Fibroblast of mammary gland (primary cell): ENCODE results near the gene CRADD.
"Not testable (repeated sequence)": the region's sequence is repeated elsewhere in the genome, so short reads cannot be mapped to it uniquely, and the experiment has no call there.

ENCODE experiments used
- DNase-seq: peaks from one replicate; pipeline ENCODE4 v3.0.0-alpha.2; 2010; ENCODE audit warnings: low read depth
- H3K4me3 ChIP-seq: 2 replicates; pipeline ENCODE4 v1.5.1; 2011; ENCODE audit warnings: low read depth, mild to moderate bottlenecking, low read length, moderate library complexity; ENCODE audit not compliant: control insufficient read depth
- TF ChIP-seq, protein P1 (sequence below): conservative IDR thresholded peaks from 2 replicates; pipeline ENCODE4 v1.5.1; 2011; ENCODE audit warnings: low read depth, low read length, inconsistent platforms; ENCODE audit not compliant: control insufficient read depth, insufficient read depth

CRADD gene

DNA sequence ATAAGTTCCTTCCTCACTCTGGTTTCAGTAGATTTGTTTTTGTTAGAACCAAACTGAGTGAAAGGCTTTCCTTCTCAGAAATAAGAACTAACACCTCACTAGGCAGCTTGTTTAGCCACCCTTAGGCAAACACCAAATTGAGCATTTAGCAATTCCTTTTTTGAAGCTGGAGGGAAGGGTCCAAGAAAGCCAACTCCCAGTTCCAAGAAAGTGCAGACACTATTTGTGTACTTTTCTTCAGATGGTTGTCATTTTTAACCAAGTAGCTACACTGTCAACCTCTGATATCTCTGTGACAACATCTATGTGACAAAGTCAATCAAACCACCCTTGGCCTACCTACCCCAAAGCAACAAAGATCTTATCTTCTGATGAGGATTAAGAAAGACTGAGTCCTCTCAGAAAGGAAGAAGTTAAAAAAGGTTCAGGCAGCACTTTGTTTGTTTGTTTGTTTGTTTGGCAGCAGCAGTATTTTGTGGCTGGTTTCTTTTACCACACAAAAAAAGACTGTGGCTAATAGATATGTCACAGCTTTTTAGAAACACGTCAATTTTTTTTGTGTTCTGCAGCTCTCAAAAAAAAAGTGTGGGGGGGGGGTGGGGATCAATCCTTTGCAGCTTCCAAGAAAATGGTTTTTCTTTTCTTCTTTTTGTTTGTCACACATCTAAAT is 203.8 kb downstream of the CRADD start:
- TF ChIP-seq, protein P1, sequence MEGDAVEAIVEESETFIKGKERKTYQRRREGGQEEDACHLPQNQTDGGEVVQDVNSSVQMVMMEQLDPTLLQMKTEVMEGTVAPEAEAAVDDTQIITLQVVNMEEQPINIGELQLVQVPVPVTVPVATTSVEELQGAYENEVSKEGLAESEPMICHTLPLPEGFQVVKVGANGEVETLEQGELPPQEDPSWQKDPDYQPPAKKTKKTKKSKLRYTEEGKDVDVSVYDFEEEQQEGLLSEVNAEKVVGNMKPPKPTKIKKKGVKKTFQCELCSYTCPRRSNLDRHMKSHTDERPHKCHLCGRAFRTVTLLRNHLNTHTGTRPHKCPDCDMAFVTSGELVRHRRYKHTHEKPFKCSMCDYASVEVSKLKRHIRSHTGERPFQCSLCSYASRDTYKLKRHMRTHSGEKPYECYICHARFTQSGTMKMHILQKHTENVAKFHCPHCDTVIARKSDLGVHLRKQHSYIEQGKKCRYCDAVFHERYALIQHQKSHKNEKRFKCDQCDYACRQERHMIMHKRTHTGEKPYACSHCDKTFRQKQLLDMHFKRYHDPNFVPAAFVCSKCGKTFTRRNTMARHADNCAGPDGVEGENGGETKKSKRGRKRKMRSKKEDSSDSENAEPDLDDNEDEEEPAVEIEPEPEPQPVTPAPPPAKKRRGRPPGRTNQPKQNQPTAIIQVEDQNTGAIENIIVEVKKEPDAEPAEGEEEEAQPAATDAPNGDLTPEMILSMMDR: no peak
- no peak overlapping the region for H3K4me3 ChIP-seq
- DNase-seq: no peak

DNA sequence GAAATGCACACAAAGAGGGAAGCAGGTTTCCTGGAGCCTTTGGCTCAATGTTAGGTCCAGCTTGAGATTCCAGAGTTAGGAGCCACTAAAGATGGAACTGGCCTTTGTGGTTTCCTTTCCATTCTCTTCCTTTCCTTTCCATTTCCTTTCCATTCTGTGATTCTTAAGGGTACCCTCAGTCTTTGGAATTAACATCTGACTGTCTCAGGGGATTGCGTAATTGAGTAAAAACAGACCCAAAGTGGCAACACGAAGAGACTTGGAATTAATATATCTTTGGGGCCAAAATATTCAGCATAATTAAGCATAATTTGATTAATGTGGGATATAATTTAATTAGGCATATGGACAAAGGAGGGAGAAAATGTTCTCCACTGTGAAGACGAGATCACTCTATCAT is 205.6 kb downstream of the CRADD start:
- DNase-seq: no peak
- no peak overlapping the region for H3K4me3 ChIP-seq
- TF ChIP-seq, protein P1: no peak

GRCh38 chr12:93883436-93884154 is 206.4 kb downstream of the CRADD start:
- no peak overlapping the region for H3K4me3 ChIP-seq
- TF ChIP-seq, protein P1: no peak
- DNase-seq: peak; percentile 85

DNA sequence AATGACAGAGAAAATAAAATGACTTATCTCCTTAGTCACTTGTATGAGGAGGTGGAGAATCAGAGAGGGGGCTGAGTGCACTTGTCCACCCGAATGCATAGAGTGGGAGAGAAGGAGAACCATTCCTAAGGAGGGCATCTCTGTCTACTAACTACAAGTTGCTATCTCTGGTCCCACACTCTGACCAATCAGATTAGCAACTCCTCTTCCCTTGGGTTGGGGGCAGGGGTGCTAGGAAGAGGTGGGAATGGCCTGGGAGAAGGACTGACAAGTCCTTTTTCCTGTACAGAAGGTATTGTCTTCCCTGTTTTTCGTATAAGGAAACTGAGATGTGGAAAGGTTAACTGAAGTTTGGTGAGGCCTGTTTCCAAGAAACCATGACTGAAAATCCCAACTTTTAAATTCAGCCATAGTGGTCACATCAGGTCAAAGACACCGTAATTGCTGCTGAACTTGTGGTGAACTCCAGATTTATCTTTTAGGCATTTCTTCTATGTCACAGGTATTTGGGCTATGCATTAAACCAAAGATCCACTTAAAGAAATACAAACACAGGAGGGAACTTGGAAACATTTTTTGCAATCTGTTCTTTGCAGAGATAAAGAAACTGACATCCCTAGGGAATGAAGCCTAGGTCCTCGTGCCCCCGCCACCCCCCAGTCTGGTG is 207.8 kb downstream of the CRADD start:
- TF ChIP-seq, protein P1: no peak
- DNase-seq: no peak
- no peak overlapping the region for H3K4me3 ChIP-seq

- not testable (repeated sequence) for DNase-seq, H3K4me3 ChIP-seq
Measured at GRCh38 chr12:93885973-93886532, 208.9 kb downstream of the CRADD start.

DNA sequence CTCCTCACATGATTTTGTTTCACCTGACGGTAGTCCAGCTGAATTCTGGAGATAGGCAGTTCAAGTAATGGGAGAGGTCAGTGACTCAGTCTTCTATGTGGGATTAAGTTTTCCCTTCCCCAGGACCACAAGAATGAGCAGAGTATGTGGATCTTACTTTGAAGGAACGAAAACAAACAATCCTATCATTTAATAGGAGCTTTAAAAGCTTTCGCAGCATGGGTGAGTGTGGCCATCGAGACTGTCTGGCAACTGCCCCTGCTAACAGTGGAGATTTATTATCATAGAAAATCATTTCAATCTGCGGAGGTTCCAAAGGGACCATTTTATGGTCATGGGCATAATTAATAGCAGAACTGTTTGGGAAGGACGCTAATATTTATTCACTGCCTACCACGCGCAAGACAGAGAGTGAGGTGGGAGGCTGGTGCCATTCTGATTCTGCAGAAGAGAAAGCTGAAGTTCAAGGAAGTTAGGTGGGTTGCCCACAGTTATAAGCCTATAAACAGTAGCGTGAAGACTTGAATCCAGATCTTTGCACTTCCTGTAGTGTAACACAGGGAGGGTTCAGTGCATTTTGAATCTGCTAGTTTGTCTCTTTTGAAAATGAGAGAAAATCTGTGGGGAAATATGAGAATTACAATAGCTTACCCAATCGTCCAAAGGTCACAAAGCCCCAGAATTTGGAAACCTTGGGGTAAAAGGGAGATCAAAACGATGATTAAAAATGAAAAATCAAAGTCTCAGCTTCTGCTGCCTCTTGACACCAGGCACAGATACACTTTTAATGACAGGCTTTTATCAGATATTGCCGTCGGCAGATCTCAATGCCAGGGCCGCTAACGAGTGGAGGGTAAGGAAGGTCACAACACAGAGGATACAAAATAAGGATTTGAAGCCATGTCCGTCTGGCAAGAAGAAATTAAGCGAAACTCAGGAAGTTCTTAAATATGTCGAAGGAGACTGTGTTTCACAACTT is 209.6 kb downstream of the CRADD start:
- H3K4me3 ChIP-seq: no peak overlapping the region
- TF ChIP-seq, protein P1: no peak
- peak; percentile 80 for DNase-seq
